Liver (tissue), 9 donors: ENCODE data around the gene DRAM1. TPM values are rescaled to one million over a fixed set of nuclear protein-coding genes. Genes with fewer than 3 reads are reported as not detected.

Experiments
- DNase-seq: peaks from one replicate; pipeline ENCODE4 v3.0.0-alpha.2; 2017; ENCODE audit warnings: low spot score
- H3K27ac ChIP-seq, 2 donors: one replicate each; pipeline ENCODE4 v1.7.0; 2013; ENCODE audit warnings: inconsistent platforms in 2 of 2, low read length in 2 of 2, control low read depth in 1 of 2, low read depth in 1 of 2, mild to moderate bottlenecking in 1 of 2
- H3K27me3 ChIP-seq, 4 donors: one replicate each; pipeline versions ENCODE4 v1.6.1 to v1.7.0; 2013; ENCODE audit warnings: low read length in 3 of 4, inconsistent platforms in 1 of 4, mild to moderate bottlenecking in 1 of 4, moderate library complexity in 1 of 4; ENCODE audit not compliant: control insufficient read depth in 4 of 4, insufficient read depth in 4 of 4
- H3K36me3 ChIP-seq, 4 donors: one replicate each; pipeline versions ENCODE4 v1.6.1 to v1.7.0; 2013; ENCODE audit warnings: low read length in 3 of 4, mild to moderate bottlenecking in 3 of 4, low read depth in 1 of 4, moderate library complexity in 1 of 4; ENCODE audit not compliant: control insufficient read depth in 4 of 4, insufficient read depth in 3 of 4
- H3K4me1 ChIP-seq, 4 donors: one replicate each; pipeline versions ENCODE4 v1.6.1 to v1.7.0; 2013; ENCODE audit warnings: low read length in 3 of 4, mild to moderate bottlenecking in 3 of 4, moderate library complexity in 1 of 4; ENCODE audit not compliant: control insufficient read depth in 4 of 4, insufficient read depth in 4 of 4
- H3K4me3 ChIP-seq, 3 donors: one replicate each; pipeline versions ENCODE4 v1.6.1 to v1.7.0; 2013; ENCODE audit warnings: low read length in 3 of 3, control low read depth in 1 of 3, low read depth in 1 of 3, mild to moderate bottlenecking in 1 of 3
- H3K9ac ChIP-seq, 2 donors: one replicate each; pipeline ENCODE4 v1.7.0; 2013; ENCODE audit warnings: low read length in 2 of 2, mild to moderate bottlenecking in 2 of 2, moderate library complexity in 2 of 2, control low read depth in 1 of 2, low read depth in 1 of 2
- H3K9me3 ChIP-seq, 4 donors: one replicate each; pipeline versions ENCODE4 v1.6.1 to v1.7.0; 2013; ENCODE audit warnings: low read length in 3 of 4; ENCODE audit not compliant: control insufficient read depth in 4 of 4
- EGR1 ChIP-seq, 2 donors: IDR thresholded peaks; 2 replicates each; pipeline ENCODE4 v1.6.1; 2016 to 2018; ENCODE audit warnings: antibody characterized with exemption in 2 of 2, low read depth in 2 of 2
- FOXA1 ChIP-seq: IDR thresholded peaks from 2 replicates; pipeline ENCODE4 v1.6.1; 2016; ENCODE audit warnings: antibody characterized with exemption
- FOXA2 ChIP-seq: IDR thresholded peaks from 2 replicates; pipeline ENCODE4 v1.6.1; 2016; ENCODE audit warnings: antibody characterized with exemption
- GABPA ChIP-seq, 2 donors: IDR thresholded peaks in 1 of 2; conservative IDR thresholded peaks in 1 of 2; 2 replicates each; pipeline ENCODE4 v1.6.1; 2016; ENCODE audit warnings: antibody characterized with exemption in 2 of 2, mild to moderate bottlenecking in 1 of 2, moderate library complexity in 1 of 2
- HNF4A ChIP-seq, 2 donors: conservative IDR thresholded peaks; 2 replicates each; pipeline ENCODE4 v1.6.1; 2016; ENCODE audit warnings: antibody characterized with exemption in 2 of 2, mild to moderate bottlenecking in 2 of 2
- HNF4G ChIP-seq: IDR thresholded peaks from 2 replicates; pipeline ENCODE4 v1.6.1; 2016; ENCODE audit warnings: antibody characterized with exemption
- JUND ChIP-seq, 2 donors: IDR thresholded peaks; 2 replicates each; pipeline ENCODE4 v1.6.1; 2016; ENCODE audit warnings: antibody characterized with exemption in 2 of 2
- NR2F2 ChIP-seq: IDR thresholded peaks from 2 replicates; pipeline ENCODE4 v1.6.1; 2016; ENCODE audit warnings: antibody characterized with exemption
- RAD21 ChIP-seq, 2 donors: IDR thresholded peaks; 2 replicates each; pipeline ENCODE4 v1.6.1; 2016; ENCODE audit warnings: antibody characterized with exemption in 2 of 2, mild to moderate bottlenecking in 2 of 2
- RXRA ChIP-seq, 2 donors: IDR thresholded peaks; 2 replicates each; pipeline ENCODE4 v1.6.1; 2017 to 2018; ENCODE audit warnings: antibody characterized with exemption in 2 of 2, mild to moderate bottlenecking in 1 of 2
- SP1 ChIP-seq: IDR thresholded peaks from 2 replicates; pipeline ENCODE4 v1.6.1; 2018; ENCODE audit warnings: antibody characterized with exemption, mild to moderate bottlenecking
- TAF1 ChIP-seq: conservative IDR thresholded peaks from 2 replicates; pipeline ENCODE4 v1.6.1; 2016; ENCODE audit warnings: antibody characterized with exemption, mild to moderate bottlenecking
- YY1 ChIP-seq: IDR thresholded peaks from 2 replicates; pipeline ENCODE4 v1.6.1; 2016; ENCODE audit warnings: antibody characterized with exemption, mild to moderate bottlenecking
- WGBS: extraction: QIAGEN DNeasy Blood & Tissue Kit; methylation state at CpG from one replicate; pipeline ENCODE4 v1.1.7; 2013; 5-methylcytosine and 5-hydroxymethylcytosine counted together
- polyA plus RNA-seq, 2 donors: library from polyadenylated mRNA; stranded (reverse) in 1 of 2; unstranded in 1 of 2; fragments of 200-250 nt in 1 of 2; fragments of >200 nt in 1 of 2; fragmentation: Nextera tagmentation in 1 of 2; extraction: Ambion mirVana in 1 of 2; gene quantifications; one replicate each; pipeline versions ENCODE4 v1.2.1 to v1.2.3, GENCODE V29; 2013 to 2015
- total RNA-seq, 2 donors: library from RNA; depleted of rRNA; stranded (reverse); fragments of >200 nt; gene quantifications; one replicate each; pipeline ENCODE4 v1.2.3, GENCODE V29; 2014
- TF ChIP-seq, protein P1 (sequence below): IDR thresholded peaks from 2 replicates; pipeline ENCODE4 v1.6.1; 2016; ENCODE audit warnings: antibody characterized with exemption, mild to moderate bottlenecking
- TF ChIP-seq, protein P2 (sequence below): IDR thresholded peaks from 2 replicates; pipeline ENCODE4 v1.6.1; 2016; ENCODE audit warnings: antibody characterized with exemption
- TF ChIP-seq, protein P3 (sequence below): fragments of 150-350 bp; IDR thresholded peaks from 2 replicates; pipeline ENCODE4 v1.5.1; 2017; ENCODE audit warnings: improper control_type of control experiment, low read depth, low read length; ENCODE audit not compliant: missing input control
- TF ChIP-seq, protein P4 (sequence below): IDR thresholded peaks from 2 replicates; pipeline ENCODE4 v1.6.1; 2016; ENCODE audit warnings: antibody characterized with exemption
- TF ChIP-seq, protein P5 (sequence below): IDR thresholded peaks from 2 replicates; pipeline ENCODE4 v1.6.1; 2016; ENCODE audit warnings: antibody characterized with exemption
- donor health status: healthy.
- donor health status: healthy.
- donor health status: healthy.
- donor health status: healthy.
- donor health status: healthy.

The DRAM1 gene
- total and polyA plus RNA-seq, 4 donors: 2.7 to 7.8 (median 3.4) TPM

DNA sequence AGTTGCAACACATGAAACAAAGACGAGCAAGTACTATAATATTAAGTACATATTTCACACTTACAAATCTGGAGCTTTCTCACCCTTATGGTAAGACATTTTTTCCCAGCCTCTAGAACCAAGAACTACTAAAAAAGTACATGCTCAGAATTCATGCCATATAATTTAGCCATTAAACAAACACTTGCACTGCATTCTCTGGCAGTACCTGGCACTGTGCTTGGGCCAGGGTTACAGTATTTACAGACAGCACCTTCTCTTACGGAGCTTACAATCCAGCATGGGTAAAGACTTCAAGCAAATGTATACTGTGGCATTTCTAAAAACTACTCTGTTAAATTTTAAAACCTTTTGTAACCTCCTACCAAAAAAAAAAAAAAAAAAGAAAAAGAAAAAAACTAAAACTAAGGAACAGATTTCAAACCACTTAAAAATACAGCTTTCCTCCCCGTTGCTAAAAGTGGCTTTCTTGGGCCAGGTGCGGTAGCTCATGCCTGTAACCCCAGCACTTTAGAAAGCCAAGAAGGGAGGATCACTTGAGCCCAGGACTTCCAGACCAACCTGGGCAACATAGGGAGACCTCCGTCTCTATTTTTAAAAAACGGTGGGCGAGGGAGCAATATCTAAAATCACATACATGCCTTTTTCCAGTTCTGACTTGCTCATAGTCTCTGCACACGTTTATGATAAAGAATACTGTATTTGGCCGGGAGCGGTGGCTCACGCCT lies 47.6 kb upstream of the DRAM1 start:
- H3K4me1 ChIP-seq: peaks cover 3 to 19% (median 9%) of the 10 kb centered on the region in 4 donors
- H3K36me3 ChIP-seq: no peaks in the 10 kb centered on the region
- H3K27ac ChIP-seq: peak overlapping the region; percentile 62 to 71
- 11% methylated on average over 11 of the region's 11 CpGs for WGBS
- no peaks in the 10 kb centered on the region for H3K9me3 ChIP-seq
- no peak for TF ChIP-seq FOXA2
- TF ChIP-seq EGR1 (IDR thresholded peaks at IDR 0.05; ENCODE audit: low read depth in 2 of 2): no peak
- TF ChIP-seq, protein P1, sequence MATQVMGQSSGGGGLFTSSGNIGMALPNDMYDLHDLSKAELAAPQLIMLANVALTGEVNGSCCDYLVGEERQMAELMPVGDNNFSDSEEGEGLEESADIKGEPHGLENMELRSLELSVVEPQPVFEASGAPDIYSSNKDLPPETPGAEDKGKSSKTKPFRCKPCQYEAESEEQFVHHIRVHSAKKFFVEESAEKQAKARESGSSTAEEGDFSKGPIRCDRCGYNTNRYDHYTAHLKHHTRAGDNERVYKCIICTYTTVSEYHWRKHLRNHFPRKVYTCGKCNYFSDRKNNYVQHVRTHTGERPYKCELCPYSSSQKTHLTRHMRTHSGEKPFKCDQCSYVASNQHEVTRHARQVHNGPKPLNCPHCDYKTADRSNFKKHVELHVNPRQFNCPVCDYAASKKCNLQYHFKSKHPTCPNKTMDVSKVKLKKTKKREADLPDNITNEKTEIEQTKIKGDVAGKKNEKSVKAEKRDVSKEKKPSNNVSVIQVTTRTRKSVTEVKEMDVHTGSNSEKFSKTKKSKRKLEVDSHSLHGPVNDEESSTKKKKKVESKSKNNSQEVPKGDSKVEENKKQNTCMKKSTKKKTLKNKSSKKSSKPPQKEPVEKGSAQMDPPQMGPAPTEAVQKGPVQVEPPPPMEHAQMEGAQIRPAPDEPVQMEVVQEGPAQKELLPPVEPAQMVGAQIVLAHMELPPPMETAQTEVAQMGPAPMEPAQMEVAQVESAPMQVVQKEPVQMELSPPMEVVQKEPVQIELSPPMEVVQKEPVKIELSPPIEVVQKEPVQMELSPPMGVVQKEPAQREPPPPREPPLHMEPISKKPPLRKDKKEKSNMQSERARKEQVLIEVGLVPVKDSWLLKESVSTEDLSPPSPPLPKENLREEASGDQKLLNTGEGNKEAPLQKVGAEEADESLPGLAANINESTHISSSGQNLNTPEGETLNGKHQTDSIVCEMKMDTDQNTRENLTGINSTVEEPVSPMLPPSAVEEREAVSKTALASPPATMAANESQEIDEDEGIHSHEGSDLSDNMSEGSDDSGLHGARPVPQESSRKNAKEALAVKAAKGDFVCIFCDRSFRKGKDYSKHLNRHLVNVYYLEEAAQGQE: no peak
- no peak for TF ChIP-seq HNF4A (conservative IDR thresholded peaks at IDR 0.05)
- TF ChIP-seq YY1: no peak
- no peak for TF ChIP-seq GABPA (IDR thresholded peaks at IDR 0.05 in 1 of 2, conservative IDR thresholded peaks at IDR 0.05 in 1 of 2)
- no peak for TF ChIP-seq JUND (IDR thresholded peaks at IDR 0.05)
- TF ChIP-seq, protein P2, sequence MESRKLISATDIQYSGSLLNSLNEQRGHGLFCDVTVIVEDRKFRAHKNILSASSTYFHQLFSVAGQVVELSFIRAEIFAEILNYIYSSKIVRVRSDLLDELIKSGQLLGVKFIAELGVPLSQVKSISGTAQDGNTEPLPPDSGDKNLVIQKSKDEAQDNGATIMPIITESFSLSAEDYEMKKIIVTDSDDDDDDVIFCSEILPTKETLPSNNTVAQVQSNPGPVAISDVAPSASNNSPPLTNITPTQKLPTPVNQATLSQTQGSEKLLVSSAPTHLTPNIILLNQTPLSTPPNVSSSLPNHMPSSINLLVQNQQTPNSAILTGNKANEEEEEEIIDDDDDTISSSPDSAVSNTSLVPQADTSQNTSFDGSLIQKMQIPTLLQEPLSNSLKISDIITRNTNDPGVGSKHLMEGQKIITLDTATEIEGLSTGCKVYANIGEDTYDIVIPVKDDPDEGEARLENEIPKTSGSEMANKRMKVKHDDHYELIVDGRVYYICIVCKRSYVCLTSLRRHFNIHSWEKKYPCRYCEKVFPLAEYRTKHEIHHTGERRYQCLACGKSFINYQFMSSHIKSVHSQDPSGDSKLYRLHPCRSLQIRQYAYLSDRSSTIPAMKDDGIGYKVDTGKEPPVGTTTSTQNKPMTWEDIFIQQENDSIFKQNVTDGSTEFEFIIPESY: no peak
- TF ChIP-seq FOXA1: no peak
- no peak for TF ChIP-seq TAF1
- no peak for TF ChIP-seq RXRA (IDR thresholded peaks at IDR 0.05)
- TF ChIP-seq, protein P3, sequence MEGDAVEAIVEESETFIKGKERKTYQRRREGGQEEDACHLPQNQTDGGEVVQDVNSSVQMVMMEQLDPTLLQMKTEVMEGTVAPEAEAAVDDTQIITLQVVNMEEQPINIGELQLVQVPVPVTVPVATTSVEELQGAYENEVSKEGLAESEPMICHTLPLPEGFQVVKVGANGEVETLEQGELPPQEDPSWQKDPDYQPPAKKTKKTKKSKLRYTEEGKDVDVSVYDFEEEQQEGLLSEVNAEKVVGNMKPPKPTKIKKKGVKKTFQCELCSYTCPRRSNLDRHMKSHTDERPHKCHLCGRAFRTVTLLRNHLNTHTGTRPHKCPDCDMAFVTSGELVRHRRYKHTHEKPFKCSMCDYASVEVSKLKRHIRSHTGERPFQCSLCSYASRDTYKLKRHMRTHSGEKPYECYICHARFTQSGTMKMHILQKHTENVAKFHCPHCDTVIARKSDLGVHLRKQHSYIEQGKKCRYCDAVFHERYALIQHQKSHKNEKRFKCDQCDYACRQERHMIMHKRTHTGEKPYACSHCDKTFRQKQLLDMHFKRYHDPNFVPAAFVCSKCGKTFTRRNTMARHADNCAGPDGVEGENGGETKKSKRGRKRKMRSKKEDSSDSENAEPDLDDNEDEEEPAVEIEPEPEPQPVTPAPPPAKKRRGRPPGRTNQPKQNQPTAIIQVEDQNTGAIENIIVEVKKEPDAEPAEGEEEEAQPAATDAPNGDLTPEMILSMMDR: no peak
- no peak for TF ChIP-seq HNF4G
- TF ChIP-seq SP1: no peak
- no peak for TF ChIP-seq RAD21 (IDR thresholded peaks at IDR 0.05)
- TF ChIP-seq, protein P4, sequence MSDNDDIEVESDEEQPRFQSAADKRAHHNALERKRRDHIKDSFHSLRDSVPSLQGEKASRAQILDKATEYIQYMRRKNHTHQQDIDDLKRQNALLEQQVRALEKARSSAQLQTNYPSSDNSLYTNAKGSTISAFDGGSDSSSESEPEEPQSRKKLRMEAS: no peak
- TF ChIP-seq NR2F2: no peak
- TF ChIP-seq, protein P5, sequence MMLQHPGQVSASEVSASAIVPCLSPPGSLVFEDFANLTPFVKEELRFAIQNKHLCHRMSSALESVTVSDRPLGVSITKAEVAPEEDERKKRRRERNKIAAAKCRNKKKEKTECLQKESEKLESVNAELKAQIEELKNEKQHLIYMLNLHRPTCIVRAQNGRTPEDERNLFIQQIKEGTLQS: no peak
- H3K4me3 ChIP-seq: peak overlapping the region; percentile 83 to 94 (median 85)
- H3K9ac ChIP-seq: peak overlapping the region; percentile 73 to 78
- DNase-seq: no peak
- no peaks in the 10 kb centered on the region for H3K27me3 ChIP-seq
